Keratinocyte (primary cell): ENCODE measurements around the gene ACSM2B.
"Not testable (repeated sequence)": the region's sequence is repeated elsewhere in the genome, so short reads cannot be mapped to it uniquely, and the experiment has no call there.

Experiments
- EZH2 ChIP-seq: IDR thresholded peaks from one replicate; pipeline ENCODE4 v1.6.1; 2012; ENCODE audit warnings: inconsistent platforms, mild to moderate bottlenecking, low read length, moderate library complexity
- TF ChIP-seq, protein P1 (sequence below), 3 experiments: IDR thresholded peaks in 1 of 3; conservative IDR thresholded peaks in 1 of 3; optimal IDR thresholded peaks in 1 of 3; 2 replicates in 2 of 3; 3 replicates in 1 of 3; pipeline versions ENCODE3 to v1.5.1; 2011; ENCODE audit warnings: low read length in 3 of 3, mild to moderate bottlenecking in 3 of 3, moderate library complexity in 2 of 3, control low read depth in 1 of 3, inconsistent platforms in 1 of 3; ENCODE audit not compliant: insufficient read depth in 2 of 3; ENCODE audit errors: extremely low read depth in 1 of 3

- TF ChIP-seq EZH2, result not testable (repeated sequence)
- TF ChIP-seq, protein P1, sequence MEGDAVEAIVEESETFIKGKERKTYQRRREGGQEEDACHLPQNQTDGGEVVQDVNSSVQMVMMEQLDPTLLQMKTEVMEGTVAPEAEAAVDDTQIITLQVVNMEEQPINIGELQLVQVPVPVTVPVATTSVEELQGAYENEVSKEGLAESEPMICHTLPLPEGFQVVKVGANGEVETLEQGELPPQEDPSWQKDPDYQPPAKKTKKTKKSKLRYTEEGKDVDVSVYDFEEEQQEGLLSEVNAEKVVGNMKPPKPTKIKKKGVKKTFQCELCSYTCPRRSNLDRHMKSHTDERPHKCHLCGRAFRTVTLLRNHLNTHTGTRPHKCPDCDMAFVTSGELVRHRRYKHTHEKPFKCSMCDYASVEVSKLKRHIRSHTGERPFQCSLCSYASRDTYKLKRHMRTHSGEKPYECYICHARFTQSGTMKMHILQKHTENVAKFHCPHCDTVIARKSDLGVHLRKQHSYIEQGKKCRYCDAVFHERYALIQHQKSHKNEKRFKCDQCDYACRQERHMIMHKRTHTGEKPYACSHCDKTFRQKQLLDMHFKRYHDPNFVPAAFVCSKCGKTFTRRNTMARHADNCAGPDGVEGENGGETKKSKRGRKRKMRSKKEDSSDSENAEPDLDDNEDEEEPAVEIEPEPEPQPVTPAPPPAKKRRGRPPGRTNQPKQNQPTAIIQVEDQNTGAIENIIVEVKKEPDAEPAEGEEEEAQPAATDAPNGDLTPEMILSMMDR (optimal IDR thresholded peaks at IDR 0.05 in 1 of 3, IDR thresholded peaks at IDR 0.05 in 1 of 3, conservative IDR thresholded peaks at IDR 0.05 in 1 of 3; ENCODE audit: extremely low read depth in 1 of 3, insufficient read depth in 2 of 3, low read length in 3 of 3), result not testable (repeated sequence)
Observed at GRCh38 chr16:20490994-20491393, 85.2 kb downstream of the ACSM2B start.
